Peyer's patch (tissue), 4 donors: ENCODE measurements around the gene IFT122. TPM values are rescaled to one million over a fixed set of nuclear protein-coding genes. Genes with fewer than 3 reads are reported as not detected.

Source experiments
- DNase-seq, 3 donors: peaks; one replicate each; pipeline ENCODE4 v3.0.0-alpha.2; 2017 to 2019
- H3K27ac ChIP-seq, 4 donors: fragments of 200-600 bp; sonication (generic); one replicate each; pipeline ENCODE4 v1.5.1; 2016 to 2019
- H3K27me3 ChIP-seq, 2 donors: fragments of 200-600 bp; sonication (generic); one replicate each; pipeline ENCODE4 v1.5.1; 2019
- H3K36me3 ChIP-seq, 3 donors: fragments of 200-600 bp; sonication (generic); one replicate each; pipeline ENCODE4 v1.5.1; 2016 to 2019
- H3K4me1 ChIP-seq, 4 donors: fragments of 200-600 bp; sonication (generic); one replicate each; pipeline ENCODE4 v1.5.1; 2016 to 2019
- H3K4me3 ChIP-seq, 4 donors: fragments of 200-600 bp; sonication (generic); 1 replicate in 3 of 4; 2 replicates in 1 of 4; pipeline ENCODE4 v1.5.1; 2016 to 2019; ENCODE audit warnings: mild to moderate bottlenecking in 1 of 4
- H3K9me3 ChIP-seq, 4 donors: fragments of 200-600 bp; sonication (generic); one replicate each; pipeline ENCODE4 v1.5.1; 2016 to 2019; ENCODE audit warnings: mild to moderate bottlenecking in 1 of 4
- CTCF ChIP-seq, 6 experiments: fragments of 450-650 bp in 4 of 6; fragments of 200-600 bp in 2 of 6; sonication (generic) in 1 of 6; IDR thresholded peaks; one replicate each; pipeline ENCODE4 v1.5.1; 2017 to 2019; ENCODE audit warnings: antibody characterized with exemption in 6 of 6, mild to moderate bottlenecking in 3 of 6, moderate library complexity in 1 of 6
- POLR2A ChIP-seq, 2 donors: fragments of 450-650 bp; IDR thresholded peaks; one replicate each; pipeline ENCODE4 v1.5.1; 2017; ENCODE audit warnings: antibody characterized with exemption in 2 of 2, mild to moderate bottlenecking in 2 of 2, moderate library complexity in 2 of 2
- total RNA-seq, 4 donors: library from RNA; depleted of rRNA; stranded (reverse); fragments of >200 nt; gene quantifications; one replicate each; pipeline ENCODE4 v1.1.0, GENCODE V29; 2016

The IFT122 gene
- total RNA-seq, 4 donors from 2014 or later: 10.9 to 85.0 (median 26.4) TPM

GRCh38 chr3:129461022-129461421, 21.0 kb downstream of the IFT122 start:
- Histone ChIP-seq H3K4me1 (no peaks in the 10 kb centered on the region), H3K36me3 (peaks cover 0 to 14% (median 0%) of the 10 kb centered on the region in 3 donors), H3K4me3 (no peak overlapping the region), H3K9me3 (no peaks in the 10 kb centered on the region), H3K27me3 (no peaks in the 10 kb centered on the region), H3K27ac (no peak overlapping the region)
- no peak for TF ChIP-seq POLR2A (IDR thresholded peaks at IDR 0.05)
- no peak for TF ChIP-seq CTCF (IDR thresholded peaks at IDR 0.05)
- no peak for DNase-seq

GRCh38 chr3:129461461-129462146, 21.6 kb downstream of the IFT122 start:
- H3K4me3 ChIP-seq: no peak overlapping the region
- H3K4me1 ChIP-seq: no peaks in the 10 kb centered on the region
- TF ChIP-seq CTCF (IDR thresholded peaks at IDR 0.05) (no peak), POLR2A (IDR thresholded peaks at IDR 0.05) (no peak)
- peaks cover 0 to 8% (median 0%) of the 10 kb centered on the region in 3 donors for H3K36me3 ChIP-seq
- no peak overlapping the region for H3K27ac ChIP-seq
- H3K27me3 ChIP-seq: no peaks in the 10 kb centered on the region
- DNase-seq: no peak
- H3K9me3 ChIP-seq: no peaks in the 10 kb centered on the region

GRCh38 chr3:129462361-129462968, 22.4 kb downstream of the IFT122 start:
- H3K4me3 ChIP-seq: no peak overlapping the region
- H3K27me3 ChIP-seq: no peaks in the 10 kb centered on the region
- TF ChIP-seq POLR2A (IDR thresholded peaks at IDR 0.05) (no peak), CTCF (IDR thresholded peaks at IDR 0.05) (no peak)
- H3K4me1 ChIP-seq: no peaks in the 10 kb centered on the region
- H3K27ac ChIP-seq: no peak overlapping the region
- H3K36me3 ChIP-seq: peaks cover 0 to 5% (median 0%) of the 10 kb centered on the region in 3 donors
- no peak for DNase-seq
- H3K9me3 ChIP-seq: no peaks in the 10 kb centered on the region

GRCh38 chr3:129463094-129463493, 23.1 kb downstream of the IFT122 start:
- Histone ChIP-seq H3K4me3 (no peak overlapping the region), H3K27me3 (no peaks in the 10 kb centered on the region), H3K4me1 (peaks cover 0 to 1% (median 0%) of the 10 kb centered on the region in 4 donors), H3K27ac (no peak overlapping the region), H3K36me3 (peaks cover 0 to 5% (median 0%) of the 10 kb centered on the region in 3 donors), H3K9me3 (no peaks in the 10 kb centered on the region)
- no peak for TF ChIP-seq POLR2A (IDR thresholded peaks at IDR 0.05)
- no peak for TF ChIP-seq CTCF (IDR thresholded peaks at IDR 0.05)
- DNase-seq: no peak

GRCh38 chr3:129463716-129464115, 23.7 kb downstream of the IFT122 start:
- Histone ChIP-seq H3K27ac (no peak overlapping the region), H3K27me3 (no peaks in the 10 kb centered on the region), H3K4me1 (peaks cover 0 to 8% (median 0%) of the 10 kb centered on the region in 4 donors), H3K9me3 (no peaks in the 10 kb centered on the region), H3K36me3 (peaks cover 0 to 5% (median 0%) of the 10 kb centered on the region in 3 donors), H3K4me3 (no peak overlapping the region)
- TF ChIP-seq CTCF (IDR thresholded peaks at IDR 0.05) (no peak), POLR2A (IDR thresholded peaks at IDR 0.05) (no peak)
- DNase-seq: no peak
